Mucosa of descending colon (tissue), 3 donors: Measurements from ENCODE around the gene MYL3. TPM values are rescaled to one million over a fixed set of nuclear protein-coding genes. Genes with fewer than 3 reads are reported as not detected.

Experiments
- ATAC-seq: fragments of 200-7000 bp; cut with Tn5 transposase; one replicate; pipeline ENCODE4 v1.9.1; 2020; ENCODE audit warnings: mild to moderate bottlenecking, moderate library complexity
- DNase-seq, 3 donors: peaks; one replicate each; pipeline ENCODE4 v3.0.0-alpha.2; 2020
- H3K36me3 ChIP-seq: fragments of 200-600 bp; one replicate; pipeline ENCODE4 v1.8.0; 2021; ENCODE audit warnings: low read depth, mild to moderate bottlenecking
- H3K4me1 ChIP-seq: fragments of 200-600 bp; one replicate; pipeline ENCODE4 v1.8.0; 2021; ENCODE audit warnings: low read depth, mild to moderate bottlenecking
- H3K4me3 ChIP-seq: fragments of 200-600 bp; one replicate; pipeline ENCODE4 v1.8.0; 2021; ENCODE audit warnings: mild to moderate bottlenecking
- H3K9me3 ChIP-seq: fragments of 200-600 bp; one replicate; pipeline ENCODE4 v1.8.0; 2021; ENCODE audit warnings: mild to moderate bottlenecking
- intact Hi-C, 2 donors: fragments of 100-400 bp; cut with DNase I in 1 of 2; cut with micrococcal nuclease in 1 of 2; formaldehyde crosslinking; loops; one replicate each; pipeline versions ENCODE4 v1.11.0 to v1.11.1; 2022; cut with DNase I, micrococcal nuclease
- total RNA-seq, 3 donors: library from RNA; stranded (reverse); fragmentation: NEBNext Ultra II Directional in 2 of 3; extraction: Animal tissue kit (Norgen Biotek cat#: 25700) in 2 of 3; gene quantifications; one replicate each; pipeline versions ENCODE4 v1.2.1 to v1.2.4, GENCODE V29; 2021 to 2023
- TF ChIP-seq, protein P1 (sequence below): fragments of 200-600 bp; IDR thresholded peaks from one replicate; pipeline ENCODE4 v1.8.0; 2022; ENCODE audit warnings: antibody characterized with exemption, mild to moderate bottlenecking
- donor health status: DM: no; HTN: no; CAD: no; lungs with moderate emphysema.
- donor health status: DM: no; HTN: no; CAD: no.
- donor health status: DM: no; HTN: yes; CAD: no.

The MYL3 gene
- total RNA-seq, 3 donors from 2014 or later, result 0.32 to 3.1 (median 1.2) TPM

GRCh38 chr3:46908294-46908985, 45.2 kb upstream of the MYL3 start:
- Histone ChIP-seq H3K36me3 (no peaks in the 10 kb centered on the region), H3K4me1 (peaks cover 3% of the 10 kb centered on the region), H3K9me3 (no peaks in the 10 kb centered on the region), H3K4me3 (no peak overlapping the region)
- TF ChIP-seq, protein P1, sequence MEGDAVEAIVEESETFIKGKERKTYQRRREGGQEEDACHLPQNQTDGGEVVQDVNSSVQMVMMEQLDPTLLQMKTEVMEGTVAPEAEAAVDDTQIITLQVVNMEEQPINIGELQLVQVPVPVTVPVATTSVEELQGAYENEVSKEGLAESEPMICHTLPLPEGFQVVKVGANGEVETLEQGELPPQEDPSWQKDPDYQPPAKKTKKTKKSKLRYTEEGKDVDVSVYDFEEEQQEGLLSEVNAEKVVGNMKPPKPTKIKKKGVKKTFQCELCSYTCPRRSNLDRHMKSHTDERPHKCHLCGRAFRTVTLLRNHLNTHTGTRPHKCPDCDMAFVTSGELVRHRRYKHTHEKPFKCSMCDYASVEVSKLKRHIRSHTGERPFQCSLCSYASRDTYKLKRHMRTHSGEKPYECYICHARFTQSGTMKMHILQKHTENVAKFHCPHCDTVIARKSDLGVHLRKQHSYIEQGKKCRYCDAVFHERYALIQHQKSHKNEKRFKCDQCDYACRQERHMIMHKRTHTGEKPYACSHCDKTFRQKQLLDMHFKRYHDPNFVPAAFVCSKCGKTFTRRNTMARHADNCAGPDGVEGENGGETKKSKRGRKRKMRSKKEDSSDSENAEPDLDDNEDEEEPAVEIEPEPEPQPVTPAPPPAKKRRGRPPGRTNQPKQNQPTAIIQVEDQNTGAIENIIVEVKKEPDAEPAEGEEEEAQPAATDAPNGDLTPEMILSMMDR, result no peak
- peak in 2 of 3 donors; percentile 23 to 42 for DNase-seq
- intact Hi-C loops, result loop anchor here in 1 of 2 donors (5.0 kb wide), 1 partner anchor 201 kb away; no protein-coding TSS in a partner anchor
- no peak for ATAC-seq

- Histone ChIP-seq H3K4me3 (no peak overlapping the region), H3K4me1 (peaks cover 3% of the 10 kb centered on the region), H3K36me3 (no peaks in the 10 kb centered on the region), H3K9me3 (no peaks in the 10 kb centered on the region)
- ATAC-seq, result no peak
- intact Hi-C loops, result loop anchor here in 1 of 2 donors (5.0 kb wide), 1 partner anchor 201 kb away; no protein-coding TSS in a partner anchor
- TF ChIP-seq, protein P1, result no peak
- no peak for DNase-seq
Observed at GRCh38 chr3:46907960-46908293, 44.7 kb upstream of the MYL3 start.

DNA sequence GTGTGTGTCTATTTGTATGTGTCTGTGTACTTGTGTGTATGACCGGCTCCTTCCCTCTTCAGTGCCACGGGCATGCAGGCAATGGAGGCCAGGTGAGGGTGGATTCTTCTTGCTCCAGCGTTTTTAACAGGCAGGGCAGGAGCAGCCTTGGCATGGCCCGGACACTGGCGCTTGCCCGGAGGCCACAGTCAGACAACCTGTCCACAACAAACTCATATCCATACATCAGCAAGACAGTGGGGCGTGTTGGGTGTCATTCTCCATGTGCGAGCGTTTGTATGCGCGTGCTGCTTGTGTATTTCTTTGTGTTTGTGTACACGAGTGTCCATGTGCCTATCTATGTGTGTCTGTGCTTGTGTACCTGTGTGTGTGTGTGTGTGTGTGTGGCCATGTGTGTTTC, 44.0 kb upstream of the MYL3 start:
- H3K4me3 ChIP-seq, result no peak overlapping the region
- H3K9me3 ChIP-seq, result no peaks in the 10 kb centered on the region
- peaks cover 3% of the 10 kb centered on the region for H3K4me1 ChIP-seq
- peak in 1 of 3 donors; percentile 33 for DNase-seq
- H3K36me3 ChIP-seq, result no peaks in the 10 kb centered on the region
- TF ChIP-seq, protein P1, result no peak
- intact Hi-C loops, result loop anchor here in 1 of 2 donors (5.0 kb wide), 1 partner anchor 200 kb away; no protein-coding TSS in a partner anchor
- no peak for ATAC-seq

DNA sequence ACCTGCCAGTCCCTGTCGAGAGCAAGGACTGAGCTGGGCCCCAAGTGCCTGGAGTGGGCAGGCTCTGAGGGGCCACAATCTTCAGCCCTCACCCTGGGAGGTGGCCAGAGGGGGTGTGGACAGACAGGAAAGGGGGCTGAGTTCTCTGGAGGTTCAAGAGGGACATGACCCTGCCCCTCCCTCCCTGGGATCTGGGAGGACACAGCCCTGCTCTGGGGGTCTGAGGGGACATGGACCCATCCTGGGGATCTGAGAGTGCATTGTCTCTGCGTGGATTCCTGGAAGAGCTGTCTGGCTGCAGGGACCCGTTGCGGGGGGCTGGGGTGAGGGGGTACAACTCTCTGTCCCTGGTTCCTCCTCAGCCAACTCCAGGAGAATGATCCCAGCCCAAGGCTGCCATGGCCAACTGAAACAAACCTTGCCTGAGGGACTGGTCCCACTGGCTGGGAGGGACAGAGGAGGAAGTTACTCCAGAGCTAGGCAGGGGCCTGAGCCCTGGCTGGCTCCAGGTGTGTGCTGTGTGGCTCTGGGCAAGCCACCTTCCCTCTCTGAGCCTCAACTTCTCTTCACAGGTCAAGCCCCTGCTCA, 43.3 kb upstream of the MYL3 start:
- H3K9me3 ChIP-seq, result no peaks in the 10 kb centered on the region
- DNase-seq (peak in 1 of 3 donors; percentile 10), ATAC-seq (no peak)
- TF ChIP-seq, protein P1, result no peak
- no peaks in the 10 kb centered on the region for H3K36me3 ChIP-seq
- intact Hi-C loops, result loop anchor here in 1 of 2 donors (5.0 kb wide), 1 partner anchor 199 kb away; no protein-coding TSS in a partner anchor
- no peak overlapping the region for H3K4me3 ChIP-seq
- peaks cover 3% of the 10 kb centered on the region for H3K4me1 ChIP-seq

- DNase-seq, result peak in 2 of 3 donors; percentile 14 to 38
- Histone ChIP-seq H3K4me3 (no peak overlapping the region), H3K4me1 (peaks cover 3% of the 10 kb centered on the region), H3K9me3 (no peaks in the 10 kb centered on the region), H3K36me3 (no peaks in the 10 kb centered on the region)
- intact Hi-C loops, result loop anchor here in 1 of 2 donors (5.0 kb wide), 1 partner anchor 199 kb away; no protein-coding TSS in a partner anchor
- TF ChIP-seq, protein P1, result no peak
- no peak for ATAC-seq
Observed at GRCh38 chr3:46905661-46906451, 42.6 kb upstream of the MYL3 start.
